GM23338 (cell line): ENCODE data around the gene GAA. TPM values are rescaled to one million over a fixed set of nuclear protein-coding genes. Genes with fewer than 3 reads are reported as not detected.

Experiments used
- ATAC-seq: fragments of 200-7000 bp; cut with Tn5 transposase; 3 replicates; pipeline ENCODE4 v1.9.1; 2020
- DNase-seq: peaks from one replicate; pipeline ENCODE4 v3.0.0-alpha.2; 2015; ENCODE audit warnings: low spot score
- H2AFZ ChIP-seq: fragments of 200-600 bp; sonication (generic); 2 replicates; pipeline ENCODE4 v1.8.0; 2016; ENCODE audit warnings: antibody characterized with exemption, mild to moderate bottlenecking, moderate library complexity
- H3F3A ChIP-seq: fragments of 200-600 bp; sonication (generic); replicated peaks from 2 replicates; pipeline ENCODE4 v1.8.0; 2017; ENCODE audit warnings: antibody characterized with exemption, mixed run types, low read depth
- H3K27ac ChIP-seq: fragments of 200-600 bp; sonication (generic); 2 replicates; pipeline ENCODE4 v1.6.1; 2016; ENCODE audit warnings: low read depth
- H3K27me3 ChIP-seq: fragments of 200-600 bp; sonication (generic); 2 replicates; pipeline ENCODE4 v1.8.0; 2016; ENCODE audit warnings: mild to moderate bottlenecking, mixed run types, moderate library complexity; ENCODE audit not compliant: insufficient read depth
- H3K36me3 ChIP-seq: fragments of 200-600 bp; sonication (generic); 2 replicates; pipeline ENCODE4 v1.8.0; 2016; ENCODE audit warnings: mild to moderate bottlenecking; ENCODE audit not compliant: insufficient read depth
- H3K4me1 ChIP-seq: fragments of 200-600 bp; sonication (generic); 2 replicates; pipeline ENCODE4 v1.8.0; 2016; ENCODE audit warnings: mild to moderate bottlenecking, moderate library complexity; ENCODE audit not compliant: insufficient read depth
- H3K4me2 ChIP-seq: fragments of 200-600 bp; sonication (generic); 2 replicates; pipeline ENCODE4 v1.7.1; 2017; ENCODE audit warnings: mixed run types
- H3K4me3 ChIP-seq: fragments of 200-600 bp; sonication (generic); 2 replicates; pipeline ENCODE4 v1.6.1; 2016; ENCODE audit warnings: mixed run types
- H3K79me2 ChIP-seq: fragments of 200-600 bp; sonication (generic); replicated peaks from 2 replicates; pipeline ENCODE4 v1.8.0; 2017; ENCODE audit warnings: mild to moderate bottlenecking; ENCODE audit not compliant: insufficient read depth
- H3K9me2 ChIP-seq: fragments of 200-600 bp; sonication (generic); 2 replicates; pipeline ENCODE4 v1.8.0; 2017; ENCODE audit not compliant: insufficient read depth
- H4K20me1 ChIP-seq: fragments of 200-600 bp; sonication (generic); replicated peaks from 2 replicates; pipeline ENCODE4 v1.8.0; 2017; ENCODE audit warnings: mild to moderate bottlenecking; ENCODE audit not compliant: insufficient read depth
- H3K27ac Mint-ChIP-seq: 2 replicates; pipeline ENCODE4 v1.8.0; 2020; ENCODE audit warnings: inconsistent platforms, mild to moderate bottlenecking, moderate library complexity, mixed read lengths
- H3K27me3 Mint-ChIP-seq: 3 replicates; pipeline ENCODE4 v1.8.0; 2022; ENCODE audit warnings: low read depth, mild to moderate bottlenecking, moderate library complexity, mixed read lengths, inconsistent platforms; ENCODE audit not compliant: insufficient read depth, poor library complexity
- H3K36me3 Mint-ChIP-seq: 3 replicates; pipeline ENCODE4 v1.8.0; 2021; ENCODE audit warnings: low read depth, mild to moderate bottlenecking, inconsistent platforms, moderate library complexity, mixed read lengths
- H3K4me1 Mint-ChIP-seq: 3 replicates; pipeline ENCODE4 v1.8.0; 2020; ENCODE audit warnings: mild to moderate bottlenecking, inconsistent platforms, mixed read lengths
- H3K4me3 Mint-ChIP-seq: 3 replicates; pipeline ENCODE4 v1.8.0; 2021; ENCODE audit warnings: moderate library complexity, mild to moderate bottlenecking, inconsistent platforms, mixed read lengths
- H3K9me3 Mint-ChIP-seq: 3 replicates; pipeline ENCODE4 v1.8.0; 2020; ENCODE audit warnings: moderate library complexity, mild to moderate bottlenecking, inconsistent platforms, mixed read lengths
- CREB1 ChIP-seq: fragments of 250-450 bp; sonication (Bioruptor Pico); IDR thresholded peaks from 2 replicates; pipeline ENCODE4 v1.5.0; 2020; ENCODE audit warnings: low read depth, mild to moderate bottlenecking, moderate library complexity
- EZH2 ChIP-seq: fragments of 200-600 bp; sonication (generic); IDR thresholded peaks from one replicate; pipeline ENCODE4 v1.8.0; 2017; ENCODE audit warnings: antibody characterized with exemption, mild to moderate bottlenecking, low read depth; ENCODE audit not compliant: unreplicated experiment
- EZH2phosphoT487 ChIP-seq: fragments of 200-600 bp; sonication (generic); IDR thresholded peaks from one replicate; pipeline ENCODE4 v1.8.1; 2018; ENCODE audit warnings: antibody characterized with exemption; ENCODE audit not compliant: unreplicated experiment
- JUNB ChIP-seq: IDR thresholded peaks from one replicate; pipeline ENCODE4 v1.6.1; 2016; ENCODE audit warnings: antibody characterized with exemption; ENCODE audit not compliant: unreplicated experiment
- NANOG ChIP-seq: IDR thresholded peaks from 2 replicates; pipeline ENCODE4 v1.6.1; 2016; ENCODE audit warnings: antibody characterized with exemption, borderline replicate concordance
- POLR2AphosphoS5 ChIP-seq: IDR thresholded peaks from 2 replicates; pipeline ENCODE4 v1.6.1; 2016; ENCODE audit warnings: antibody characterized with exemption, low read depth
- STAT1 ChIP-seq: IDR thresholded peaks from one replicate; pipeline ENCODE4 v1.6.1; 2016; ENCODE audit warnings: antibody characterized with exemption; ENCODE audit not compliant: unreplicated experiment
- ZNF331 ChIP-seq: fragments of 250-450 bp; sonication (Bioruptor Pico); IDR thresholded peaks from 2 replicates; pipeline ENCODE4 v1.5.0; 2020; ENCODE audit warnings: low read depth, mild to moderate bottlenecking, moderate library complexity
- polyA plus RNA-seq: library from polyadenylated mRNA; unstranded; fragments of >200 nt; fragmentation: Nextera tagmentation; extraction: Ambion mirVana; gene quantifications from 2 replicates; pipeline ENCODE4 v1.2.1, GENCODE V29; 2016
- total RNA-seq: library from RNA; depleted of rRNA; stranded (reverse); fragments of >200 nt; shearing (Covaris generic); gene quantifications from 2 replicates; pipeline ENCODE4 v1.2.3, GENCODE V29; 2014
- TF ChIP-seq, protein P1 (sequence below): fragments of 250-450 bp; sonication (Bioruptor Pico); IDR thresholded peaks from 2 replicates; pipeline ENCODE4 v1.5.0; 2020; ENCODE audit warnings: mild to moderate bottlenecking, moderate library complexity
- TF ChIP-seq, protein P2 (sequence below): IDR thresholded peaks from 2 replicates; pipeline ENCODE4 v1.6.1; 2016; ENCODE audit warnings: antibody characterized with exemption

Gene GAA
- total and polyA plus RNA-seq, 2 experiments from 2014 or later: 72.5 to 98.1 TPM

DNA sequence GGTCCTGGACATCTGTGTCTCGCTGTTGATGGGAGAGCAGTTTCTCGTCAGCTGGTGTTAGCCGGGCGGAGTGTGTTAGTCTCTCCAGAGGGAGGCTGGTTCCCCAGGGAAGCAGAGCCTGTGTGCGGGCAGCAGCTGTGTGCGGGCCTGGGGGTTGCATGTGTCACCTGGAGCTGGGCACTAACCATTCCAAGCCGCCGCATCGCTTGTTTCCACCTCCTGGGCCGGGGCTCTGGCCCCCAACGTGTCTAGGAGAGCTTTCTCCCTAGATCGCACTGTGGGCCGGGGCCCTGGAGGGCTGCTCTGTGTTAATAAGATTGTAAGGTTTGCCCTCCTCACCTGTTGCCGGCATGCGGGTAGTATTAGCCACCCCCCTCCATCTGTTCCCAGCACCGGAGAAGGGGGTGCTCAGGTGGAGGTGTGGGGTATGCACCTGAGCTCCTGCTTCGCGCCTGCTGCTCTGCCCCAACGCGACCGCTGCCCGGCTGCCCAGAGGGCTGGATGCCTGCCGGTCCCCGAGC is 17.9 kb downstream of the GAA start:
- H3K27me3 Mint-ChIP-seq: peaks cover 12% of the 10 kb centered on the region
- H3K36me3 Mint-ChIP-seq: peaks cover 17% of the 10 kb centered on the region; the same call in 2 of the 3 replicates
- peaks cover 7% of the 10 kb centered on the region for H3K4me1 Mint-ChIP-seq
- no peaks in the 10 kb centered on the region; the same call in 1 of the 2 replicates for H3K36me3 ChIP-seq
- ATAC-seq (no peak), DNase-seq (no peak)
- no peak overlapping the region for H3K4me3 ChIP-seq
- no peaks in the 10 kb centered on the region for H3K9me2 ChIP-seq
- TF ChIP-seq STAT1 (no peak), NANOG (no peak), EZH2phosphoT487 (no peak), JUNB (no peak), POLR2AphosphoS5 (no peak), CREB1 (CRISPR knock-in tag) (no peak), EZH2 (no peak), ZNF331 (no peak)
- TF ChIP-seq, protein P1, sequence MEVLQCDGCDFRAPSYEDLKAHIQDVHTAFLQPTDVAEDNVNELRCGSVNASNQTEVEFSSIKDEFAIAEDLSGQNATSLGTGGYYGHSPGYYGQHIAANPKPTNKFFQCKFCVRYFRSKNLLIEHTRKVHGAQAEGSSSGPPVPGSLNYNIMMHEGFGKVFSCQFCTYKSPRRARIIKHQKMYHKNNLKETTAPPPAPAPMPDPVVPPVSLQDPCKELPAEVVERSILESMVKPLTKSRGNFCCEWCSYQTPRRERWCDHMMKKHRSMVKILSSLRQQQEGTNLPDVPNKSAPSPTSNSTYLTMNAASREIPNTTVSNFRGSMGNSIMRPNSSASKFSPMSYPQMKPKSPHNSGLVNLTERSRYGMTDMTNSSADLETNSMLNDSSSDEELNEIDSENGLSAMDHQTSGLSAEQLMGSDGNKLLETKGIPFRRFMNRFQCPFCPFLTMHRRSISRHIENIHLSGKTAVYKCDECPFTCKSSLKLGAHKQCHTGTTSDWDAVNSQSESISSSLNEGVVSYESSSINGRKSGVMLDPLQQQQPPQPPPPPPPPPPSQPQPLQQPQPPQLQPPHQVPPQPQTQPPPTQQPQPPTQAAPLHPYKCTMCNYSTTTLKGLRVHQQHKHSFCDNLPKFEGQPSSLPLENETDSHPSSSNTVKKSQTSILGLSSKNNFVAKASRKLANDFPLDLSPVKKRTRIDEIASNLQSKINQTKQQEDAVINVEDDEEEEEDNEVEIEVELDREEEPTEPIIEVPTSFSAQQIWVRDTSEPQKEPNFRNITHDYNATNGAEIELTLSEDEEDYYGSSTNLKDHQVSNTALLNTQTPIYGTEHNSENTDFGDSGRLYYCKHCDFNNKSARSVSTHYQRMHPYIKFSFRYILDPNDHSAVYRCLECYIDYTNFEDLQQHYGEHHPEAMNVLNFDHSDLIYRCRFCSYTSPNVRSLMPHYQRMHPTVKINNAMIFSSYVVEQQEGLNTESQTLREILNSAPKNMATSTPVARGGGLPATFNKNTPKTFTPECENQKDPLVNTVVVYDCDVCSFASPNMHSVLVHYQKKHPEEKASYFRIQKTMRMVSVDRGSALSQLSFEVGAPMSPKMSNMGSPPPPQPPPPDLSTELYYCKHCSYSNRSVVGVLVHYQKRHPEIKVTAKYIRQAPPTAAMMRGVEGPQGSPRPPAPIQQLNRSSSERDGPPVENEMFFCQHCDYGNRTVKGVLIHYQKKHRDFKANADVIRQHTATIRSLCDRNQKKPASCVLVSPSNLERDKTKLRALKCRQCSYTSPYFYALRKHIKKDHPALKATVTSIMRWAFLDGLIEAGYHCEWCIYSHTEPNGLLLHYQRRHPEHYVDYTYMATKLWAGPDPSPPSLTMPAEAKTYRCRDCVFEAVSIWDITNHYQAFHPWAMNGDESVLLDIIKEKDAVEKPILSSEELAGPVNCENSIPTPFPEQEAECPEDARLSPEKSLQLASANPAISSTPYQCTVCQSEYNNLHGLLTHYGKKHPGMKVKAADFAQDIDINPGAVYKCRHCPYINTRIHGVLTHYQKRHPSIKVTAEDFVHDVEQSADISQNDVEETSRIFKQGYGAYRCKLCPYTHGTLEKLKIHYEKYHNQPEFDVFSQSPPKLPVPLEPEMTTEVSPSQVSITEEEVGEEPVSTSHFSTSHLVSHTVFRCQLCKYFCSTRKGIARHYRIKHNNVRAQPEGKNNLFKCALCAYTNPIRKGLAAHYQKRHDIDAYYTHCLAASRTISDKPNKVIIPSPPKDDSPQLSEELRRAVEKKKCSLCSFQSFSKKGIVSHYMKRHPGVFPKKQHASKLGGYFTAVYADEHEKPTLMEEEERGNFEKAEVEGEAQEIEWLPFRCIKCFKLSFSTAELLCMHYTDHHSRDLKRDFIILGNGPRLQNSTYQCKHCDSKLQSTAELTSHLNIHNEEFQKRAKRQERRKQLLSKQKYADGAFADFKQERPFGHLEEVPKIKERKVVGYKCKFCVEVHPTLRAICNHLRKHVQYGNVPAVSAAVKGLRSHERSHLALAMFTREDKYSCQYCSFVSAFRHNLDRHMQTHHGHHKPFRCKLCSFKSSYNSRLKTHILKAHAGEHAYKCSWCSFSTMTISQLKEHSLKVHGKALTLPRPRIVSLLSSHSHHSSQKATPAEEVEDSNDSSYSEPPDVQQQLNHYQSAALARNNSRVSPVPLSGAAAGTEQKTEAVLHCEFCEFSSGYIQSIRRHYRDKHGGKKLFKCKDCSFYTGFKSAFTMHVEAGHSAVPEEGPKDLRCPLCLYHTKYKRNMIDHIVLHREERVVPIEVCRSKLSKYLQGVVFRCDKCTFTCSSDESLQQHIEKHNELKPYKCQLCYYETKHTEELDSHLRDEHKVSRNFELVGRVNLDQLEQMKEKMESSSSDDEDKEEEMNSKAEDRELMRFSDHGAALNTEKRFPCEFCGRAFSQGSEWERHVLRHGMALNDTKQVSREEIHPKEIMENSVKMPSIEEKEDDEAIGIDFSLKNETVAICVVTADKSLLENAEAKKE: no peak
- TF ChIP-seq, protein P2, sequence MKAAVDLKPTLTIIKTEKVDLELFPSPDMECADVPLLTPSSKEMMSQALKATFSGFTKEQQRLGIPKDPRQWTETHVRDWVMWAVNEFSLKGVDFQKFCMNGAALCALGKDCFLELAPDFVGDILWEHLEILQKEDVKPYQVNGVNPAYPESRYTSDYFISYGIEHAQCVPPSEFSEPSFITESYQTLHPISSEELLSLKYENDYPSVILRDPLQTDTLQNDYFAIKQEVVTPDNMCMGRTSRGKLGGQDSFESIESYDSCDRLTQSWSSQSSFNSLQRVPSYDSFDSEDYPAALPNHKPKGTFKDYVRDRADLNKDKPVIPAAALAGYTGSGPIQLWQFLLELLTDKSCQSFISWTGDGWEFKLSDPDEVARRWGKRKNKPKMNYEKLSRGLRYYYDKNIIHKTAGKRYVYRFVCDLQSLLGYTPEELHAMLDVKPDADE: no peak
- H3K4me3 Mint-ChIP-seq: no peak overlapping the region
- no peak overlapping the region for H3K27ac Mint-ChIP-seq
- H2AFZ ChIP-seq: no peak overlapping the region
- H3K27me3 ChIP-seq: no peaks in the 10 kb centered on the region
- H3K9me3 Mint-ChIP-seq: no peaks in the 10 kb centered on the region; the same call in 2 of the 3 replicates
- no peak overlapping the region for H3K27ac ChIP-seq
- peaks cover 10% of the 10 kb centered on the region; the same call in 1 of the 2 replicates for H3F3A ChIP-seq
- H4K20me1 ChIP-seq: no peaks in the 10 kb centered on the region
- H3K4me1 ChIP-seq: peaks cover 7% of the 10 kb centered on the region
- no peaks in the 10 kb centered on the region for H3K79me2 ChIP-seq
- no peak overlapping the region for H3K4me2 ChIP-seq
